Measurements from ENCODE around the gene IFIT3.

DNA sequence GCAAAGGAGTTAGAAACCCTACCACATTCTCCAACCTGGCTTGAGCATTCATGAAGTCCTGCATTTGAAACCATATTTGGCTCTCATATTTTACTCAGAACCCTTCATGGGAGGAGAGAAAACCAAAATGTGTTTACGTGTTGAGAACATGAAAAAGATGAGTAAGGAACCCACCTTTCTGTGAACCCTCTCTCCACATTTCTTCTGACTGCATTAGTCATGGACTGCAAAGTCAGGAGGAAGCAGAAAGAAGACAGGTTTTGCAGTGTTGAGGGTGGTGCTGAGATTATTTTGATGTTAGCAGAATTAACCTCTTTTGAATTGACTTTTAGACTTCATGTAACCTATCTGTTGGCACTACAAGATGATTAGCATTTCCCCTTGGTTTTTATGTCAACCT lies 55.0 kb downstream of the IFIT3 start:
- TF ChIP-seq, protein P1, sequence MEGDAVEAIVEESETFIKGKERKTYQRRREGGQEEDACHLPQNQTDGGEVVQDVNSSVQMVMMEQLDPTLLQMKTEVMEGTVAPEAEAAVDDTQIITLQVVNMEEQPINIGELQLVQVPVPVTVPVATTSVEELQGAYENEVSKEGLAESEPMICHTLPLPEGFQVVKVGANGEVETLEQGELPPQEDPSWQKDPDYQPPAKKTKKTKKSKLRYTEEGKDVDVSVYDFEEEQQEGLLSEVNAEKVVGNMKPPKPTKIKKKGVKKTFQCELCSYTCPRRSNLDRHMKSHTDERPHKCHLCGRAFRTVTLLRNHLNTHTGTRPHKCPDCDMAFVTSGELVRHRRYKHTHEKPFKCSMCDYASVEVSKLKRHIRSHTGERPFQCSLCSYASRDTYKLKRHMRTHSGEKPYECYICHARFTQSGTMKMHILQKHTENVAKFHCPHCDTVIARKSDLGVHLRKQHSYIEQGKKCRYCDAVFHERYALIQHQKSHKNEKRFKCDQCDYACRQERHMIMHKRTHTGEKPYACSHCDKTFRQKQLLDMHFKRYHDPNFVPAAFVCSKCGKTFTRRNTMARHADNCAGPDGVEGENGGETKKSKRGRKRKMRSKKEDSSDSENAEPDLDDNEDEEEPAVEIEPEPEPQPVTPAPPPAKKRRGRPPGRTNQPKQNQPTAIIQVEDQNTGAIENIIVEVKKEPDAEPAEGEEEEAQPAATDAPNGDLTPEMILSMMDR (IDR thresholded peaks at IDR 0.05; ENCODE audit: borderline replicate concordance, extremely low read depth, low read length, poor library complexity, severe bottlenecking), result no peak
- TF ChIP-seq EZH2 (IDR thresholded peaks at IDR 0.05; ENCODE audit: borderline replicate concordance, low read depth, low read length, severe bottlenecking), result no peak
